Stimulated activated CD8-positive, alpha-beta memory T cell treated with anti-CD3 and anti-CD28 coated beads, Interleukin-12 subunit alpha, Interleukin-12 subunit beta, amount 100 ng/mL, for 1 hour (primary cell): ENCODE measurements around the gene ZCRB1.

Source experiments
- DNase-seq: peaks from one replicate; pipeline ENCODE4 v3.0.0-alpha.2; 2020; ENCODE audit warnings: low read depth

The ZCRB1 gene

DNA sequence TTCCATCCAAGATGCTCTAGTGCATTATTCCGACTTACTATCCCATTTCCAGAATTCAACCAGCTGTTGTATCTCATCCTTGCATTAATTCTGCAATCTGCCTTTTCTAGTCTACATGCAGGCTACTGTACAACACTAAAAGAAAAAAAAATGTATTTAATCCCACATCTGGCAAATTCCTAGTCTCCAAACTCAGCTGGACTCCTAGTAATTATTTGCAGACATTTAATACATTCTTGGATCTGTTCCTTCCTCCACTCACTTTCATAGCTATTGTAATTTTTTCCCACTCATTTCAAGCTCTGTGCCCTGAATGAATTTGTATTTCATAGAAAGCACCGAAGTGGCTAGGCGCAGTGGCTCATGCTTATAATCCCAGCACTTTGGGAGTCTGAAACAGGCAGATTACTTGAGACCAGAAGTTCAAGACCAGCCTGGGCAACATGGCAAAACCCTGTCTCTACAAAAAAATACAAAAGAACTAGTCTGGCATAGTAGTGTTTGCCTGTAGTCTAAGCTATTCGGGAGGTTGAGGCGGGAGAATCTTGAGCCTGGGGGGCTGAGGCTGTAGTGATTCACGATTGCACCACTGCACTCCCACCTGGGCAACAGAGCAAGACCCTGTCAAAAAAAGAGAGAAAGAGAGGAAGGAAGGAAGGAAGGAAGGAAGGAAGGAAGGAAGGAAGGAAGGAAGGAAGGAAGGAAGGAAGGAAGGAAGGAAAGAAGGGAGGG is 48.3 kb downstream of the ZCRB1 start:
- DNase-seq, result no peak

DNA sequence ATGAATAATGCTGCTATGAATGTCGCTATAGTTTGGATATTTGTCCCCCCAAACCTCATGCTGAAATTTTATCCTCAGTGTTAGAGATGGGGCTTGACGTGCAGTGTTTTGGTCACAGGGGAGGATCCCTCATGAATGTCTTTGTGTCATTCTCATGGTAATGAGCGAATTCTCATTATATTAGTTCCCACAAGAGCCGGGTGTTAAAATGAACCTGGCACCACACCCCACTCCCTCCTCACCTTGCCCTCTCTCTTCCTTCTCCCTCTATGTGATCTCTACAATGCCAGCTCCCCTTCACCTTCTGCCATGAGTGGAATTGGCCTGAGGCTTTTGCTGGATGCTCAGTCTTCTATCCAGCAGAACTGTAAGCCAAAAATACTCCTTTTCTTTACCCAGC is 50.4 kb downstream of the ZCRB1 start:
- DNase-seq, result no peak

DNA sequence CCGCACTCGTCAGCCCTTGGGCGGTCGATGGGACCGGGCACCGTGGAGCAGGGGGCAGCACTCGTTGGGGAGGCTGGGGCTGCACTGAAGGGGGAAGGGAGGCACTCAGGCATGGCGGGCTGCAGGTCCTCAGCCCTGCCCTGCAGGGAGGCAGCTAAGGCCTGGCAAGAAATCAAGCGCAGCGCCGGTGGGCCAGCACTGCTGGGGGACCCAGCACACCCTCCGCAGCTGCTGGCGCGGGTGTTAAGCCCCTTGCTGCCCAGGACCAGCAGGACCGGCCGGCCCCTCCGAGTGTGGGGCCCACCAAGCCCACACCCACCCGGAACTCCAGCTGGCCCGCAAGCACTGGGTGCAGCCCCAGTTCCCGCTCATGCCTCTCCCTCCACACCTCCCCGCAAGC is 52.2 kb downstream of the ZCRB1 start:
- no peak for DNase-seq

DNA sequence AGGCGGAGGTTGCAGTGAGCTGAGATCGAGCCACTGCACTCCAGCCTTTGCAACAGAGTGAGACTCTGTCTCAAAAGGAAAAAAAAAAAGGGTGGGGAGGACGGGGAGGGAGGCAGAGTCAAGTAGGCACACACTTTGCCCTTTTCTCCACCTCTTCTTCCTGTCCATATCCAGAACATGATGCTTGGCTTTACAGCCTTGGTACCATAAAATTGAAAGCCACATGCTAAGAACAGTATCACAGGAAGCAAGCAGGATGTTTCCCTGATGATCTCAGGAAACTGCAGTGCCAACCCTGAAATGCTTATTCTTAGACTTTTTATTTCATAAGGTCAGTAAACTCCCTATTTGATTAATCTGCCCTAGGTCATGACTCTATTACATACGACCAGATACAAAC is 55.3 kb downstream of the ZCRB1 start:
- no peak for DNase-seq

DNA sequence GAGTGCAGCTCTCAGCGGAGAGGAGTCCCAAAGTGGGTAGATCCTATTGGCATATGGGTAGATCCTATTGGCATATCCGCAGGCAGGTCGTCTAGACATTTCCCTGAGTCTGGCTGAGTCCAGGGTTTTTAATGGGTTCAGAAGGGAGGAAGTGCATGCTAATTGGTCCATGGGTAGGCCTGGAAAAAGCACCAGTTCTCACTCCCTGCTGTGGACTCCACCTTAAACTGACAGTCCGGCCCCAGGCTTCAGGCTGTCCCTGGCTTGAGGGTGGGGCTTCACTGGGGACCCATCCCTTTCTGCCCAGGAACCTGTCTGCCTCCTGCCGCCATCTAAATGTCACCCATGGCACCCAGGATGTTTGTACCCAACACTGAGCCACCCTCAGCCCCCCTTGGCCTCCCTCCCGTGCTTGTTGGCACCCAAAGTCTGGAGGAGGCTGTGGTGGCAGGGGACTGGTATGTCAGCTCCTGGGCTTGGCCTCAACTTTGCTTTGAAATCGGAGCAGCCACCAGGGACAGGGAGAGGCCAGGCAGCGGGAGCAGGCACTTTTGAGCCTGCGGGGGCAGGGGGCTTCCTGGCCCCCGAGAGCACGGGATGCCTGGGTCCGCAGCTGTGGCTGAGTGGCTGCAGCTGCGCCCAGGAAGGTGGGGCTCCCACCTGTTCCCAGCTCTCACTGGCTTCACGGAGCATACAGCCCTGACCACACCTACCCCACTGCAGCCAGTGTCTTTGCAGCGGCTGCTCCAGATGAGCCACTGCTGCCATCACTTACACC is 58.3 kb downstream of the ZCRB1 start:
- DNase-seq, result no peak

DNA sequence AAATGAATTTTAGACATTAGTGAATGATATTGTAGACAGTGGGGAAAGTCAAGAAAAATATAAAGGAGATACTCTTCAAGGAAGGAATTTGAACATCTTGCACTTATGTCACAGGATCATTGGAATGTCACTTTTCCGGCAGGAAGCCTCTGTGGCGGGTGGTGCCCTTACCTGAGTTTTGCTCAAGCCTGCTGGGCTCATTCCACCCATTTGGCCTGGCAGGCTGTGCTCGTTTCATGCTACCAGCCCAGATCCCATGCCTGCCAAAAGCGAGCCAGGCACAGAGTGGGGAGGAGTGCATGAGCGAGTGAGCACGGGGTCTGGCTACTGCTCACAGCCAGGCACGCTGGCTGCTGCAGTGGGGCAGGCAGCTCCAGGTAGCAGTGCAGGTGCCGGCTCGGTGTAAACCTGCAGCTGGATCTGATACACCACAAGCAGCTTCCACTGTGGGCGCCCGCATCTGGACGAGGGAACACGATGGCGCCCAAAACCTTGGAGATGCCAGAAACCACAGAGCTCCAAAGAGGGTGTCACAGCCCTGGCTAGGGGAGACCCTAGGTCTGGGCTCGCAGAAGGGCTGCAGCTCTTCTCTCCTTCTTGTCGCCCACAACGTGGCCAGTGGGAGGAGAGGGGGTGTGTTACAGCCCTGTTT is 59.2 kb downstream of the ZCRB1 start:
- no peak for DNase-seq

DNA sequence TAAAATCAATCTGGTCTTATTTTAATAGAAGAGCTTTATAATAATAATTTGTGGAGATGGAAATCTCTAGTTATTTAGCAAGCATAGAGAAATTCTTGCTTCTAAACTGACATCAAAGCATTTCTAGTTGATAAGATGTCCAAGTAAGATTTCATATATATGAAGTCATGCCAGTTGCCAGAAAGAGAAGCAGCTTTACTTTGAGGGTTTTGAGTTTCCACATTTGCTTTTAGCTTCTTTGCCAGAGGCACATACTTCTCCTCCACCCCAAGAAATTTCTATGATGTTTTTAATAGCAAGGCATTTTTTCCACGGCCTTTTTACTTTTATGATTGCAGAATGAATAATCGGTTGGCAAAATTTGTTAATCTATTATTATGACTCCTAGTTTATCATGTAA is 63.6 kb downstream of the ZCRB1 start:
- no peak for DNase-seq
